ENCODE measurements around the gene MRGPRF.

MRGPRF gene

GRCh38 chr11:69050592-69051380, 37.7 kb upstream of the MRGPRF start:
- DNase-seq: no peak

DNA sequence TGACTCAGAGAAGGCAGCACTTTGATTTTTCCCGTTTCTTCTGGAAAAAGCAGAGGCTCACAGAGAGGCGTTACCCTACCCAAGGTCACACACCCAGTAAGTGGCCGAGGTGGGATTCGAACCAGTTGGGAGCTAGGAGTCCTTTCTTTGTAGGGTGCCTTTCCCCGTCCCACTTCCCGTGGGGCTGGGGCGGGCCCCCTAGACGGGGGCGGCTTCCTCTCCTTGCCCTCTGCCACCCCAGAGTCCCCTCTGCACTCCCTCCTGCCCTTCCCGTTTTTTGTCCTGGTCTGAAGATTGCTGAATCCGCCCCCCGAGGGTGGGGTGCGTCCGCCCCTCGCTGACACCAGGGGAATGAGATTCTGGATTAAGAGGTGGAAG, 36.4 kb upstream of the MRGPRF start:
- DNase-seq: peak; percentile 72 to 89 (median 74)

- DNase-seq: peak; percentile 96 to 98 (median 97)
Observed at GRCh38 chr11:69048694-69049489, 35.8 kb upstream of the MRGPRF start, which contains the start of gene TPCN2. TSS of gene TPCN2 (plus strand) at chr11:69048932. CDS start at chr11:69048998, 66 bp downstream.

DNA sequence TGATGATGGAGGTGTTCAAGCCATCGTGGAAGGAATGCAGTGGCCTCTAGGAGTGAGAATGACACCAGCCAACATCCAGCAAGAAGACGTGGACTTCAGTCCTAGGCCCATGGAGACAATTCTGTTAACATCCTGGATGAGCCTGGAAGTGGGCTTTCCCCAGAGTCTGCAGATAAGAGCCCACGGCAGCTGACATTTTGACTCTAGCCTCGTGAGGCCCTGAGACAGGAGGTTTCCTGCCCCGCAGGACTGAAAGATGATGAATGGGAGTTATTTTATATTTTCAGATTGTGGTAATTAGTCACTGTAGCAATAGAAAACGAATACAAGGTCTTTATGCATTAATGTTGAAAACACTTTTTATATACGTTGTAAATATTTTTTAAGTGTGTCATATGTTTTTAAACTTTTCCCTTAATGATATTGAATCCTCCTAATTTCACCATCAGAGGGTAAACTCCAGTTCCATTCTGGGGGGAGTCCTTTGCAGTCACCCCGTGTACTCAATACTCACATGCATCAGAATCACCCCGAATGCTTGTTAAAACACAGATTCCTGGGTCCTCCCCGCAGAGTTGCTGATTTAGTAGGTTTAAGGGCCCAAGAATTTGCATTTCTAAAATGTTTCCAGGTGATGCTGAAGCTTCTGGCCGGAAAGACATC, 35.1 kb upstream of the MRGPRF start:
- peak in 1 of 3 donors; percentile 24 for DNase-seq

DNA sequence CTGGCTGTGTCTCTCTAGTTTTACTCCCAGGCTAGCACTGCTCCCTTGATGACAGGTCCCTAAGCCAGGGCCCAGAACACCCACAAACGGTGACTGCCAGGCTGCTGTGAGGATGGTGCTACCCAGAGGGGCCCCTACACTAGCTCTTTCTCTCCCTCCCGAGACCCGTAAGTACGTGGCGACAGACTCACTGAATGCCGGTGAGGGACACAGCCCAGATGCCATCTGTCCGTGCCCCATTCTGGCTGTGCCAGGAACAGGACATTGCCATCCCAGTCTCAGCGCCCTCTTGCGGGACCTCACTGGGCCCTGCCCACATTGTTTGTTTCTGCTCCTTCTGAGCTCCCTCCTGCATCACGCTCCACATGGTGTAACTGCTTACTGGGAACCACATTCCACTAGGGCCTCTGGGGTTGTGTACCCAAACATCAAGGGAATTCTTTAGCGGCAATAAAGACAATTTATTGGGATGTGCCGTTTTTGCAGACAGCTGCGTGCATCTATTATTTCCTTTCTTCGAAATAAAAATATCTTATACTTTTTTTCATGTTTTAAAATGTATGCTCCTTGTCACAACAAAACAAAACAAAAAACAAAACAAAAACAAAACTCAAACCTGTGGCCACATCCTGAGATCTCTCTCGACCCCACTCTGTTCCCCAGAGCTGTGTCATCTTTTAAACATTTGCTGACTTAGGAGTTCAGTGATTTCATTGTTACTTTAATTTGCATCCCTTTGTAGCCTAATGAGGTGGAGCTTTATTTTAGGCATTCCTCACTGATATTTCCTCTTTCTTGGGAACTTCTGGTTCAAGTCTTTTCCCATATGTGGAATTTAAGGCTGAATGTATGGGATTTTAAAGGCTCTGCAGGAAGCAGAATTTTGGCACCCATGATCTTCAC, 31.3 kb upstream of the MRGPRF start:
- DNase-seq: peak; percentile 72 to 83 (median 74)

DNA sequence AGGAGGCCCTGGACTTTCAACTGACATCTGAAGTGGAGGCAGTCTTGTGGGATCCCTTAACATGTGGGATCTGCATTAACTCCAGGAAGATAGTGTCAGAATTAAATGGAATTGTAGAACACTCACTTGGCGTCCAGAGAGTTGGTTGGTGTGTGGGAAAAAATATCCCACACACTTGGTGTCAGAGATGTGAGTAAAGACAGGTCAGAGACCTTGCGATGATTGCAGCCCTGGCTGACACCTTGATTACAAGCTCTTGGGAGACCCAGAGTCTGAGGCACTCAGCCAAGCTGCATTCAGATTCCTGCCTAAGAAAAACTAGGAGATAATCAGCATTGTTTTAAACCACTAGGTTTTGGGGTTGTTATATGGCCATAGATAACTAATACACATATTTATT, 28.5 kb upstream of the MRGPRF start:
- DNase-seq: no peak

DNA sequence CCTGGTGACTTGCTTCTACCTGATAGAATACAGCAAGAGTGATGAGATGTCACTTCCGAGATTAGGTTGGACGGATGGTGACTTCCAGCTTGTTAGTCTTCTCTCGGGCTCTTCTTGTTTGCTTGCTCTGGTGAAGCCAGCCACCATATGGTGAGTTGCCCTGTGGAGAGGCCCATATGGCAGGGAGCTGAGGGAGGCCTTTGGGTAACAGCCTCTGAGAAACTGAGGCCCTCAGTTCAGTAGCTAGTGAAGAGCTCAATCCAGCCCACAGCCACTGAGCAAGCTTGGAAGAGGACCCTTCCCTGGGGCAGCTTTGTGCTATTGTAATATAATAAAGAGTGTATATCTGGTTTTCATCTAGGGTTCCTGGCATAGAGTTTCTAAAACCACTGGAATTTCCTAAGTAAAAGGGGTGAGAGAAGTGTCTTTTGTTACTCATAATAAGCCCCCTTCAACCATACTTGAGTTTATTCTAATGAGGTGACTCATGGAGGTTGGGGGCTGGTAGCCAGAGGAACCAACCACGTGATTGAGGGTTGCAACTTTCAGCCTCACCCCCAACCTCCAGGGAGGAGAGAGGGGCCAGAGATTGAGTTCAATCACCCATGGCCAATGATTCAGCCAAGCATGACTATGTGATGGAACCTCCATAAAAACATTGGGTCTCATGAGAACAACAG, 27.7 kb upstream of the MRGPRF start:
- DNase-seq: peak; percentile 90 to 96 (median 93)

GRCh38 chr11:69040051-69040450, 27.0 kb upstream of the MRGPRF start:
- DNase-seq: no peak

GRCh38 chr11:69039501-69039900, 26.5 kb upstream of the MRGPRF start:
- no peak for DNase-seq

DNA sequence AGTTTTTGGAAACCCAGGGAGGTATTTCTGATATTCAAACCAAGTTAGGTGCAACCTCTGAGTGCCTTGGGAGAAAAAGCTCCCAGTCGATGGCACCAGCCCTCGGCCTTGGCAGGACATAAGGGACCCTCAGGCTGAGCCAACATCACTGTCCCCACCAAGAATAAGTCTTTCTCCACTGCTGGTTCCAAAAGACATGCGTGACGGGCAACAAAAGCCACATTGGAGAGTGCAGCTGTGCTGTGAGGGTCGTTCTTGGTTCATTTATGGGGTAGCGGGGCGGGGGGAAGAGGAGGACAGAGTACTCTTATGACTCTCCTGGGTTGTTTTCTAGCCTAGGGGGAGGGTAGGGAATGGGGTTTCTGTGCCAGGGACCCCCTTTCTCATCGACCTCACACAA, 24.5 kb upstream of the MRGPRF start:
- no peak for DNase-seq

- DNase-seq: no peak
Observed at GRCh38 chr11:69037074-69037473, 24.0 kb upstream of the MRGPRF start.

DNA sequence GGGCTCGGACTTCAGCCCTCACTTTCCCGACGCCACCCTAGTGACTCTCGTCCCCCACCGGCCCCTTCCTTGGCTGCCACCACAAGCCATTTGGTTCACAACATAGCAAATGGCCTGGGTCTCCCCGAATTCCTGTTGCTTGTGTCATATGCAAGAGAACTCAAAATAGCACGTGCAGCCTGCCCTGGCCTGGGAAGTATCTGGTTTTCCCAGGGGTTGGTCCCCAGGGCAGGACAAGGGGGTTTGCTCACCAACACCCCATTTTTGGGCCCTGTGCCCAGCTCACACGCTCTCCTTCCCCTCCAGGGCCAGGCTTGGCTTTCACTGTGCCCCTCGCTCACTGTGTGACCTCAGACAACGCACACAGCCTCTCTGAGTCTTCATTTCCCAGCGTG, 22.9 kb upstream of the MRGPRF start:
- no peak for DNase-seq

DNA sequence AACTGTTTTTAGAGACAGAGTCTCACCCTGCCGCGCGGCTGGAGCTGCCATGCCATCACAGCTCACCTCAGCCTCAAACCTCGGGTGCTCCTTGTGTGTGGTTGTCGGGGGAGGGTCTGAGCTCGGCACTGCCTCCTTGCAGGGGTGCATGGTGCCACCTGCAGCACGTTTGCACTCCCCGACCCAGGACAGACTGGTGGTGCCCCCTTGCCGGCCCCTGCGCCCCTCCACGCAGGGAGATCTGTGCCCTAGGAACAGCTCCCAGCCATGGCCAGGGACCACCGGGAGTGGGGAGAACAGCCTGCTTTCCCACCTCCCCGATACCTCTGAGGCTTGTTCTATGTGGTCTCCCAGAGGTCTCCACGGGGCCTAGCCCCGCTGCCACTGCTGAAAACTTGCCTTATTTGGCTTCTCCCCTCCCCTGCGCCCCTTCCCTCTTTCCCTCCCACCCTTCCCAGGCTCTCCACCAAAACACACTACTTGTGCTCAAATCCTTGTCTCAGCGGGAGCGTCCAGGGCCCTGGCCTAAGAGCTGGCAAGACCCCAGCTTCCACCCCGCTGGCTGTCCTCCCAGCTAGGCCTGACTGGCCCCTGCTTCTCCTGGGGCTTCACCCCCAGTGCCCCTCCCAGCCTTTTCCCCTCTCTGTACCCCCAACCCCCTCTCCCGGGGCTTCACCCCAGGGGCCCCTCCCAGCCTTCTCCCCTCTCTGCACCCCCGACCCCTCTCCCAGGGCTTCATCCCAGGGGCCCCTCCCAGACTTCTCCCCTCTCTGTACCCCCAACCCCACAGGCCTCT, 22.3 kb upstream of the MRGPRF start:
- DNase-seq: no peak

DNA sequence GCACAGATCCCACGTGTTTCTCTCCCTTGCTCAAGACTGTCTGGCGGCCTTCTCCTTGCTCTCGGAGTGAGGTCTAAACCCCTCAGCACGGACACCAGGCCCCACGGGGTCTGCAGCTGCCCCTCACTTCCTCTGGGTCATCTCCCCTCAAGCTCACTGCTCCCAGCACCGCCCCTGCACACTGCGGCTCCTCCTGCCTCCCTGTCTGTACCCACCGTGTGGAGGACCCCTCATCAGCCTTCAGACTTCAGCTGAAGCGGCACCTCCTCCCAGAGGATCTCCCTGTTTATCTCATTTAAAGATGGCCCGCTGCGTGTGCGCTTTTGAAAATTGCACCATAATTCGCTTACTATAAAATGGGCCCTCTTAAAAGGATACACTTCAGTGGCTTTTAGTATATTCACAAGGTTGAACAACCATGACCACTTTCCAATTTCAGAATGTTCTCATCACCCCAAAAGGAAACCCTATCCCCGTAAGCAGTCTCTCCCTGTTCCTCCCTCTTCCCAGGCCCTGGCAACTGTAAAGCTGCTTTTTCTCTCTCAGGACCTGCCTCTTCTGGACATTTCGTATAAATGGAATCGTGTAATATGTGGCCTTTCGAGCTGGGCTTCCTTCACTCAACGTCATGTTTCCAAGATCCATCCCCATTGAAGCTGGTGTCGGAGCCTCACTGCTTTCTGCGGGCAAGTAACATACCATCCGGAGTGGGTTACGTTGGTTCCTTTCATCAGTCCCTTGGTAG, 21.2 kb upstream of the MRGPRF start:
- no peak for DNase-seq

DNA sequence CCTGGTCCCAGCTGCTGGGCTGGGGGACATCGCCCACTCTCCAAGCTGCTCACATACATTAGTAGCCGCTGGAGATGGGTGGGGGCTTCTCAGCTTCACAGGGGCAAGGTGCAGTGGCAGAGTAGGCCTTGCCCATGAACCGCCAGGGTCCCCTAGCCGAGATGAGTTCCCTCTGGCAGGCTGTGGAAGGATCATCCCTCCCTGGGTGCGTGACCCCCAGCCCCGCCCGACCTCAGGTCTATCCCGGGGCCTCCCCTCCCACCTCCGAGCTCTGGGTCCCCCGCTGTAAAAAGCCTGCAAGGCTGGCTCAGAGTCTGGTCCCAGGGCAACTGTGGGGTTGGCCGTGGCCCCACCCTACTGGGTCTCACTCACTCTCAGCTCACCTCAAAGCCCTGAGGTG, 20.4 kb upstream of the MRGPRF start:
- DNase-seq: no peak

DNA sequence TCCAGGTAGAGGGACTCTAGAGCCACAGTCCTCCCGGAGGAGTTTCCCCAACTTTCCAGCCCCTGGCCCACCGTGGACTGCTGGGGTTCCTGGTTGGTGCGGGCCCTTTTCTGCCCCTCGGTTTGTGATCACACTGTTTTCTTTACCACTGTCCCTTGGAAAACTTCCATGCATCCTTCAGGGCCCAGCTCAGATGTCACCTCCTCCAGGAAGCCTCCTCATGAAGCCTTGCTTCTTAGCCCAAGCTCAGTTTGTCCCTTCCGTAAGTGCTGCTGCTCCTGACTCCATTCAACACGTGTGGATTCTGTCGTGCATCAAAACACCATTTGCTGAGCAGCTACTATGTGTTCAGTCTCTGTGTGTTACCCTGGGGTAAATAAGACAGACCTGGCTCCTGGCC, 19.8 kb upstream of the MRGPRF start:
- no peak for DNase-seq

DNA sequence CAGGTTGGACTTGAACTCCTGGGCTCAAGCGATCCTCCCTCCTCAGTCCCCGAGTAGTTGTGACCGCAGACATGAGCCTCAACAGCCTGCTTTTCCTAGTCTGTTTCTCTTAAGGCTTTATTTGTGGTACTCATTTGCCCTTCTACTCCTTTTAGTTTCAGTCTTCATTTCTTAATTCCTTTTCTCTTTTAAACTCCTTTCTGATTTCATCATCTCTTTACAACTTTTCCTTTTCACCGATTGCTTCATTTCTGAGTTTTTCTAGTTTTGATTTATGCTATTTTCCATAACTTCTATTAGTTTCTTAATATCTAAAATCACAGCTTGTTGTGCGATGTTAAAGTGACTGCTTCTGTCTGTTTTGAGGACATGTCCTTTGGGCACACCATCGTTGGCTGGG, 17.3 kb upstream of the MRGPRF start:
- peak; percentile 42 to 87 (median 83) for DNase-seq

DNA sequence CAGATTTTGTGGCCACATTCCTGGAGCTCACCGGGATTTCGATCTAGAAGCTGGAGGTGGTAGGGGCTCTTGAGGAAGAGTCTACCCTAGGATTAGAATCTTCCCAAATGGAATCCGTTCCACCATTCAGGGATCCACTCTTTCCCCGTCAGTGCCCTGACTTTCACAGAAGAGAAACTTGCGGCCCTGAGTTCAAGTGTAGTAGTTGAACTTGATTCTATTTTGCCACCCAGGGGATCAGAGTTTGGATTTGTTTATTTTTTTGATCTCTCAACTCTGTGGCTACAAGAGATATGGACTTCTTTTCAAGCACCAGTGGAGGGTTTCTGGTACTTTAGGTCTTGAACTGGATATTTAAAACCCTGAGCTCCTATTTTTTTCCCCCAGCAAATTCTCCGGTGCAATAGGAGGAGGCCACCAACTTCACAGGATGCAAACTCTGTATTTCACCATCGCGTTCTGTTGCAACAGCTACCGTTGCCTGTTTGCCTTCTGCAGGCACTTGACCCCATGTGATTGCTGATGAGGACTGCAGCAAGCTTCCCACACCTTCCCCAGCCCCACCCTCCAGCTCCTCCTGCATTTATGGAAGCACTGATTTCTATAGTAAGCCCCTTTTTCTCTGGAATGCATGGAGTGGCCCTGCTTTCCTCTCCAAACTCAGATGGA, 14.8 kb upstream of the MRGPRF start:
- peak; percentile 83 to 85 (median 85) for DNase-seq

DNA sequence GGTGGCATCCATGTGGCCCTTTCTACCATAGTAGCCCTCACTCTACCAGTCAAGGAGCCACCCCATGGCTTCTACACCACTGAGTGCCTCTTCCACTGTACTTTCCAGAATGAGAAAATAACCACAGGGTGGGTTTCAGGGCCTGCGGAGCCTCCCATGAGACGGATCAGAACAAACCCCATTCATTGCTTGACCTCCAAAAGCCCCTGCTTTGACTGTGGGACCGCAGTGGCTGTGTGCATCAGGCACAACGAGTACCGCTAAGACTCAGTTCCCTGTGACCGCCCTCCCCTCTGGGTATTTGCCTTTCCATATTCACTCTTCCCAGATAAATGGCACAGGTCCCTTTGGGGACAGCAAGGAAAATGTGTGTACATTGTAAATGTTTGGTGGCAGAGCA, 11.5 kb upstream of the MRGPRF start:
- DNase-seq: no peak

DNA sequence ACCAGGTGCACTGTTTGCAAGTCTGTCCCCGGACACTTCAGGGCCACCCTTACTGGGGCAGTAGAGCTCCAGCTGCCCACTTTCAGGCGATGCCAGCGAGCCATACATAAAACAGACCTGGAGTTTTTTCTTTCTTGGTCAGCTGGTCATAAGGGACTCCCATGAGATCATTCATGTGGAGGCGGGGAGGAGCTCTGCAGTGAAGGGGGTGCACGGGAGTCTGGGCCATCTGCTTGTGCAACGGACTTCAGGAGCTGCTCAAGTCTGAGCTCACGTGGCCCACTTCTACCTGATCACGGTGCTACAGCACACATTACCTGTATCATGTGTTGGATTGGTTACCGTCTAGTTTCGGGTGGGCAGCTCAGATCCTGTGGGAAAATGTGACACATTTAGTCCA, 9.2 kb upstream of the MRGPRF start:
- DNase-seq: peak; percentile 59 to 74 (median 62)
